ENCODE measurements around the gene NAGLU.

GRCh38 chr17:42526031-42526444 lies 10.0 kb upstream of the NAGLU start:
- TF ChIP-seq CTCF (IDR thresholded peaks at IDR 0.05) (no peak), POLR2A (IDR thresholded peaks at IDR 0.05; ENCODE audit: low read depth) (no peak), EP300 (IDR thresholded peaks at IDR 0.05) (no peak)
